ENCODE data around the gene TCERG1L.
"Not testable (repeated sequence)": the region's sequence is repeated elsewhere in the genome, so short reads cannot be mapped to it uniquely, and the experiment has no call there.

TCERG1L gene

GRCh38 chr10:131084791-131085090 lies 226.8 kb downstream of the TCERG1L start:
- no peak for DNase-seq (ENCODE audit: low read depth)

DNA sequence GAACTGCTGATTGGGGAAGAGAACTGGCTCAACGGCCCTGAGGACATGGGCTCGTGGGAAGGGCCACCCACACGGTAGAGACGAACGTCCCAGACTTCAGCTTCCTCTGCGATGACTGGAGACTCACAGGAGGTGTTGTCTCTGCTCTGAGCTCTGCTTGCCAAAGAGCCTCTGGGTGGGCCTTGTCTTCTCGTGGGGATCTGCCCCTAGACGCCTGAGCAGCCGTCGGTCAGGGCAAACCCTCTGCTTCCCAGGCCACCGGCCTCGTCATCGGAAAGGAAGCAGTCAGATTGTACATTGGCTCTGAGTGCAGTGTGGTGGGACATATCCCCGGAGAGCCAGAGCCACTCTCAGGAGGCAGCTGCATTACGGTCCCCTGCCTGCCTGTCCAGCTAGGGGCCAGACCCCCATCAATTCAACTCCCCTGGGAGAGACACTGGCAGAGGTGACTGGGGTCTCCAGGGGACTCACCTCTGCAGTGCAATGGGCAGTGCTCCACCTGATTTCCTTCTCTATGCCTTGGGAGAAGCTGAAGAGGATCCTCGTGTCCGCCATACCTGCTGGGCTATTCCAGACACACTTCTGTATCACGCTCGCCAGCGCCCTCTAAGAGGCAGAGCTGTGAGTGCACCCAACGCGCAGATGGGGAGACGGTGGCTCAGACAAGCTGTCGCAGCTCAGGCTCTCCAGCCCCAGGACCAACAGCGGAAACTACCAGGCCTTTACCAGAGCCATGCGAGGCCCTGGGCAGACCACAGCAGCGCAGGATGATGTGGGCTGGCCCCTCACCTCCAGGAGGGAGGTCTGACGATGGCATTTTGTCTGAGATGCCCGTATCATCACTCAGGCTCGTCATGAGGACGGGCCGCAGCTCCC lies 227.4 kb downstream of the TCERG1L start:
- DNase-seq (ENCODE audit: low read depth), result no peak

DNA sequence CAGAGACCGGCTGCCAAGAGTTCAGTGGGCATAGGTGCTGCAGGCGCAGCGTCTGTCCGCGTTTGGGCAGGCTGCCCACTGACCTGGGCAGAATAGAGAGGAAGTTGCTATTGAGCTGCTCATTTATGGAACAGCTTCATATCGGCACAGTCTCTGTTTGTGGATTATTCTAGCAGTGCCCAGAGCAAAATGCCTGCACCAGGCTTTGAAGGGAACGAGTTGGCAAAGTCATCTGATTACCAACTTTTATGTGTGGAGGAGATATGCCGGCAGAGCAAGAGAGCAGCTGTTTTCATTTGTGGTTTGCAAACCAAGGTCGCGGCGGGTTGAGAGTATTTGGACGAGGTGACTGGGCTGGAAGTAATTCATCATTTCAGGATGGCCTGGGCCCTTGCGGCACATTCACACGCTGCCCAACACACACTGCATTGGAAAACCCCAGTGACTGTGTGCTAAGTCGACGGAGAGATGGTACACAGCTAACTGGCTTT lies 228.5 kb downstream of the TCERG1L start:
- DNase-seq (ENCODE audit: low read depth), result no peak

DNA sequence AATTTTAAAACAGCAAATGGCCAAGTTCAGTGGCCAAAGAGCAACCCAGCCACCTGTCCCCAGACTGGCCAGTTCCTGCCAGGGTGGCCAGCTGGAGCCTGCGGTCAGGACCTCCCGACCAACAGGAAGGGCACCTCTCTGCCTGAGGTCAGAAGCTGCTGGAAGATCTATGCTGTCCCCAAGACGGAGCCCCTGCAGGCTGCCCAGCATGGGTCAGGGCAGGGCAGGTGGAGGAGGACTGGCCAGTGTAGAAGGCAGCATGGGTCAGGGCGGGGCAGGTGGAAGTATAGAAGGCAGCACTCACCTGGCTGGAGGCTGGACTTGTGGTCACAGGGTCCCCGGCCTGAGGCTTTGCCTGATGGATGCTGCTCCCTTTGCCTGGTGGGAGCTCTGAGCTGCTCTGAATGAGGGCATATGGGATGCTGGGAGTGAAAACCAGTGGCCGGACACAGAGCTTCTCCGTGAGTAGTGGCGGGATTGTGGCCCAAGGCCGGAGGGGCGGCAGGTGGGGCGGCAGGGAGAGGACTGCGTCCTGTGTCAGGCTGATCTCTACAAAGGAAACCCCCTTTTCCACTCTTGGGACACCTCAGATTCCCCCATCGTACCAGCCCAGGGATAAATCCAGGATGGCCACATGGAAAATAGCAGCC lies 229.2 kb downstream of the TCERG1L start:
- no peak for DNase-seq (ENCODE audit: low read depth)

DNA sequence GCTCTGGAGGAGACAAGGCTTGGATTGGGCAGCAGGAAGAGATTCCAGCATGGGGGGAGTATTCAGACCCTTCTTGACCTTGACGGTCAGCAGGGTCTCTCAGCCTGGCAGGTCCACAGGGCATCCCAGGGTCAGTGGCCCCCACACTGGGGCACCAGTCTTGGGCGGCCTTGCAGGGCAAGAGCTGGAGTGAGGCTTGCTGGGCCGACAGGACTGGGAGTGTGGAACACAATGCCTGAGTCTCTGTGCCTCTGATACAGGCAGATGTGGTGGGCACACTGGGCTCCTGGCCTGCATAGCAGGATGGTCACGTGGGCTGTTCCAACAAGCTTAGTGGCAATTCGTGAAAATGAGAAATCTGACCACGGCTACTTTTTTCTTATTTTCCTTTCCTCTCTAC lies 229.7 kb downstream of the TCERG1L start:
- DNase-seq (ENCODE audit: low read depth), result no peak

- no peak for DNase-seq (ENCODE audit: low read depth)
Measured at GRCh38 chr10:131081376-131081775, 230.1 kb downstream of the TCERG1L start.

DNA sequence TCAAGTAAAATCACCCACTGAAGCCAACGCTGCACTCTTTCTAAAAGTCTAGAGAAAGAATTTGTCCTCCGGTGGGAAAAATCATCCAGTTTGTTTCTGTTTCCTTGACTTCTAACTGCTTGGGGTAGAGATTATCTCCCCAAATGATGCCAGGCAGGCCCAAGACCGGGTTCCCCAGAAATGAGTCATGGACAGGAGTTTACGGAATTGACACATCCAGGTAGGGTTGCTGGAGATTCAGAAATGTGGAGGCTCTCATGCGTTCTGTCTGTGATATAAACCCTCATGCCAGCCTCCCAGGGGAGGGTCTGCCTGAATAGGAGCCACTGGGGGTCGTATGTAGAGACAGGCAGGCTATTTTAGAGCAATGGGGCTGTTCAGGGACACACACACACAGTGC lies 230.9 kb downstream of the TCERG1L start:
- DNase-seq (ENCODE audit: low read depth), result no peak

GRCh38 chr10:131079314-131079713 lies 232.2 kb downstream of the TCERG1L start:
- DNase-seq (ENCODE audit: low read depth), result no peak

DNA sequence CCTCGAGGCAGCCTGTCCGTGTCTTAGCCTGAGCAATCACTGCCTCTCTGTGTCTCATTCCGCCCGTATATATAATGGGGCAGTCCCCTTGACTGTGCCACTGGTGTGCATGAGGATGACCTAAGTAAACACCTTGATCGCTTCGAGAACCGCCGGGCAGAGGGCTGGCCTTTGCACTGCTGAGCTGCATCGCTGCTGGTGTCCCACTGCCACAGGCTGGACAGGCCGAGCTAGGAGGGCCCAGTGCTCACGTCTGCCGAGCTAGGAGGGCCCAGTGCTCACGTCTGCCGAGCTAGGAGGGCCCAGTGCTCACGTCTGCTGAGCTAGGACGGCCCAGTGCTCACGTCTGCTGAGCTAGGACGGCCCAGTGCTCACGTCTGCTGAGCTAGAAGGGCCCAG lies 232.6 kb downstream of the TCERG1L start:
- not testable (repeated sequence) for DNase-seq (ENCODE audit: low read depth)

- DNase-seq (ENCODE audit: low read depth), result no peak
Measured at GRCh38 chr10:131078131-131078881, 233.2 kb downstream of the TCERG1L start.

GRCh38 chr10:131077724-131078123 lies 233.8 kb downstream of the TCERG1L start:
- no peak for DNase-seq (ENCODE audit: low read depth)

- no peak for DNase-seq (ENCODE audit: low read depth)
Measured at GRCh38 chr10:131077031-131077430, 234.5 kb downstream of the TCERG1L start.

GRCh38 chr10:131076356-131076755 lies 235.2 kb downstream of the TCERG1L start:
- DNase-seq (ENCODE audit: low read depth), result no peak

DNA sequence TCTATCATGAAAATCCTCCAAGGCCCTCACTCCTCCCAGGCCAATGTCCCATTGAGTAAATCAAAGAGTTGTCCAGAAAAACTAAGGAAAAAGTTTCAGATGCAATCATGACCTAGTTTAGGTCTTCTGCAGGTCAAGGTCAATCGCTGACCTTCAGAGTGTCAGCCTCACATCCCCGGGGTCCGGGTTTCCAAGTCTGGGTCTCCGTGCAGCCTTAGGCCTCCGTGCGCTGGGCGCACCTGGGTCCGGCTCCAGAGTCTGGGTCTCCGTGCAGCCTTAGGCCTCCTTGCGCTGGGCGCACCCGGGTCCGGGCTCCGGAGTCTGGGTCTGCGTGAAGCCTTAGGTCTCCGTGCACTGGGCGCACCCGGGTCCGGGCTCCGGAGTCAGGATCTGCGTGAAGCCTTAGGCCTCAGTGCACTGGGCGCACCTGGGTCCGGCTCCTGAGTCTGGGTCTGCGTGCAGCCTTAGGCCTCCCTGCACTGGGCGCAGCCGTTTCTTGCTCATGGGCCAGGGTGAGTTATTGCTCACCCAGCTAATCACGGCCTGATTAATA lies 236.2 kb downstream of the TCERG1L start:
- DNase-seq (ENCODE audit: low read depth), result no peak

DNA sequence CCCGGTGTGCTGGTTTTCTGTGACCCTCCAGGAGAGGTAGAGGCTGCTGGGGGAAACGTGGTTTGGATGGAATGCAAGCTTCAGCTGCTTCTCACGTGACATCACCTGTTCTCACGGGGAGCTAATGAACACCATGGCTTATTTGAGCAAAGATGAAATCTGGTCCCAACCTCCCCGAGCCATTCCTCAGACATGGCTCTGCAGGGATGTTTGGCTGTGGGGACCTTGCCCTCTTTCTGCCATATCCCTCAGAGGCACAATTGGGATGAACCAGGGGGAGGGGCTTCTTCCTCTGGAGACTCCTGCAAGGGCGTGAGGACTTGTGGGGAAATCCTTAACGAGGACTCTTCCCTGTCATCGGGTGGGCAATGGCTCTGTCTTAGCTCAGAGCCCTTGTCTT lies 236.8 kb downstream of the TCERG1L start:
- no peak for DNase-seq (ENCODE audit: low read depth)

DNA sequence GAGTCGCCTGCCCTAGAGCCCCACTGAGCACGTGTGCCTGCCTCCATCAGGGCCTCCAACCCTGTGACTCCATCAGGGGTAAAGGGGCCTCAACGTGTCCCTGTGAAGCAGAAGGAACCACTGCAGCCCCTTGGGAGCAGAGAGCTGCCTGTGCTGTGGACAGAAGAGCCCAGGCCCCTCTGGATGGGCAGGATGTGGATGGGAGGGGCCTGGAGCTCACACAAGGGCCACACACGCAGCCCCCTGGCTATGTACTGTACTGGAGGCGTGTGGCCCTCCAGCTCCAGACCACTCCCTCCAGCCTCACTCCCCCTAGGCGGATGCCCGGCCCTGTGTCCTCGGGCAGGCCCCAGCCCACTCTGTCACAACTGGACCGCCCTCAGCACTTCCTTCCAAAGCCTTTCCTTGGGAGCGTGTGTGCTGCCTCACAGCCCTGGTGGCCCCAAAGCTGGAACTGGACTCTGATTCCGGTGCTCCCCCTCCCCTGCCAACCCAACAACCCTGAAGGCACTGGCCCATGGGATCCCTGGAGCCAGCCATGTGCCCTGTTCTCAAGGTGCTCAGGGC lies 238.0 kb downstream of the TCERG1L start:
- DNase-seq (ENCODE audit: low read depth), result no peak

DNA sequence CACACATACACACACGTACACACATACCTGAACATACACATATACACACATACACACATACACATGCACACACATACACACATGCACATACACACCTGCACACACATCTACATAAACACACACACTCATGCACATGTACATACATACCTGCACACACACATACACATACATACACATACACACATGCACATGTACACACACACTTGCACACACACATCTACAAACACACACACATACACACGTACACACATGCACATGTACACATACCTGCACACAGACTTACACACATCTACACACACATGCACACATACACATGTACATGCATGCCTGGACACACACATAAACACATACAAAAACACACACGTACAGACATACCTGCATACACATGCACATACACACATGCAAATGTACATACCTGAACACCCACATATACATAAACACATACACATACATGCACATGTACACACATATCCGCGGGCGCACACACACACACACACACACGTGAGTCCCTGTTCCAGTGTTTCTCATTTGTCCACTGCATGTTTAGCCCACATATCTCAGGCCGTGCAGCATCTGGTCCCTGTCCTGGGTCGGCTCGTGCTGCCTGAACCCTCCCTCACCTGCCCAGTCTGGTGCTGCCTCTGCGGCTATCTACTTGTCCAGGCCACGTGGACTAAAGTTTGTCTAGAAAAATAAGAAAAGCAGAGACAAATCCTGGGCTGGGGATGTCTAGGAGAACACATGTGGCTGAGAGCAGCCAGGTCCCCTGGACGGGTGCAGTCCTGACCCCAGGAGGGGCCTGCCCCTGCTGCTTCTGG lies 238.7 kb downstream of the TCERG1L start:
- DNase-seq (ENCODE audit: low read depth), result no peak

DNA sequence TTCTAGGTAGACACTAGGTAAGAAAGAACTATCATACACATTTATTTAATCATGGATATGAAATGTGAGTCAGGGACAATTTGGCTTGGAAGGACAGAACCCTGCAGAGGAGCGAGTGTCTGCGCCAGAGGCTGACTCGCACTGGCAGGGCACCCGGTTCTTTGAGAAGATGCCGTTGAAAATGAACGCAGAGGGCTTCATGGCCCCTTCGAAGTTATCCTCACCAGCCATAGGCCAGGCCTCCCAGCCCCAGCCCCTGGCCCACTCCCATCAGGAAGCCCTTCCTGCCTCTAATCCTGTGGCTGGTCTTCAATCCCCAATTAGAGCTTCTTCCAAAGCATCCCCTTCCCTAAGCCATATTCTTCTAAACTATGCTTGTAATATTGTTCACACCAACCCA lies 239.8 kb downstream of the TCERG1L start:
- DNase-seq (ENCODE audit: low read depth), result no peak

GRCh38 chr10:131070856-131071255 lies 240.7 kb downstream of the TCERG1L start:
- no peak for DNase-seq (ENCODE audit: low read depth)

GRCh38 chr10:131068760-131069159 lies 242.8 kb downstream of the TCERG1L start:
- no peak for DNase-seq (ENCODE audit: low read depth)

DNA sequence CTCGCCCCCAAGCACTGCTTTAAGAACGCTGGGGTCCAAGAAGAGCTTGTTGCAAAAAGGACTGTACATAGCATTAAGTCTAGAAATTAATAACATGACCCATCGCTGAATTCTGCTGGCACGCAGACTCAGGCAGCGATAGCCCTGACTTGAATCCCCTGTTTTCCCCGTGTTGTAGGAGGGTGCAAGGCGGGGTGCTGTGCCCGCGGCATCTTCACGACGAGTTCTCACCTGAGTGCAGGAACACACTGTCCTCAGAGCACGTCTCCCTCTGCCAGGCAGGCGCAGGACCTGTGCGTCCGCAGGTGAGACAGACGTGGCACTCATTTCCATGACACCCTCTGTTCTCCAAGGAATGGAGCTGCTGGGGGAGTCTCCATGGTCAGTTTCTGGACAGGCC lies 243.2 kb downstream of the TCERG1L start:
- no peak for DNase-seq (ENCODE audit: low read depth)

Data from stimulated activated CD8-positive, alpha-beta memory T cell treated with anti-CD3 and anti-CD28 coated beads, Interleukin-15, amount 100 ng/mL, for 24 hours (primary cell).